ENCODE measurements around the gene TAF4.

GRCh38 chr20:62026564-62026856 is 39.2 kb downstream of the TAF4 start:
- TF ChIP-seq CTCF (IDR thresholded peaks at IDR 0.05) (no peak), POLR2A (IDR thresholded peaks at IDR 0.05) (no peak)

All from testis (tissue), 2 donors.